Keratinocyte (primary cell): ENCODE results near the gene LMBR1. TPM values are rescaled to one million over a fixed set of nuclear protein-coding genes. Genes with fewer than 3 reads are reported as not detected.
"Not testable (repeated sequence)": the region's sequence is repeated elsewhere in the genome, so short reads cannot be mapped to it uniquely, and the experiment has no call there.

ENCODE experiments used
- DNase-seq: peaks from one replicate; pipeline ENCODE4 v3.0.0-alpha.2; 2011; ENCODE audit warnings: low read depth, missing footprints, low spot score
- FAIRE-seq: peaks from 2 replicates; lab custom pipeline; 2011; peaks lifted over from hg19 to GRCh38; lab: Jason Lieb, UNC
- H2AFZ ChIP-seq: 2 replicates; pipeline ENCODE4 v1.6.0; 2012; ENCODE audit warnings: low read length, control low read depth, inconsistent platforms; ENCODE audit not compliant: control insufficient read depth
- H3K27ac ChIP-seq: 2 replicates; pipeline ENCODE4 v1.5.1; 2011; ENCODE audit warnings: low read length; ENCODE audit not compliant: control insufficient read depth, insufficient read depth
- H3K27me3 ChIP-seq: 3 replicates; pipeline ENCODE4 v1.6.0; 2011; ENCODE audit warnings: low read length; ENCODE audit not compliant: control insufficient read depth, insufficient read depth; ENCODE audit errors: extremely low read depth
- H3K36me3 ChIP-seq, 2 experiments: 2 replicates in 1 of 2; 3 replicates in 1 of 2; pipeline ENCODE4 v1.5.1; 2011; ENCODE audit warnings: low read length in 2 of 2, mild to moderate bottlenecking in 1 of 2; ENCODE audit not compliant: control insufficient read depth in 2 of 2, insufficient read depth in 2 of 2; ENCODE audit errors: extremely low read depth in 1 of 2
- H3K4me1 ChIP-seq: 3 replicates; pipeline ENCODE4 v1.5.1; 2011; ENCODE audit warnings: low read length; ENCODE audit not compliant: control insufficient read depth, insufficient read depth; ENCODE audit errors: extremely low read depth
- H3K4me2 ChIP-seq: 3 replicates; pipeline ENCODE4 v1.6.0; 2011; ENCODE audit warnings: low read depth, low read length; ENCODE audit not compliant: control insufficient read depth, insufficient read depth; ENCODE audit errors: extremely low read depth
- H3K4me3 ChIP-seq, 3 experiments: fragments of 200-600 bp in 1 of 3; sonication (generic) in 1 of 3; 2 replicates in 2 of 3; 3 replicates in 1 of 3; pipeline ENCODE4 v1.5.1; 2011 to 2016; ENCODE audit warnings: low read length in 3 of 3, mild to moderate bottlenecking in 3 of 3, control low read depth in 2 of 3, inconsistent platforms in 1 of 3, low read depth in 1 of 3, mixed read lengths in 1 of 3, mixed run types in 1 of 3, moderate library complexity in 1 of 3; ENCODE audit not compliant: control insufficient read depth in 2 of 3, insufficient read depth in 2 of 3; ENCODE audit errors: extremely low read depth in 1 of 3
- H3K79me2 ChIP-seq: 2 replicates; pipeline ENCODE4 v1.6.0; 2012; ENCODE audit warnings: low read length; ENCODE audit not compliant: control insufficient read depth, insufficient read depth
- H3K9ac ChIP-seq: 3 replicates; pipeline ENCODE4 v1.6.0; 2011; ENCODE audit warnings: low read length; ENCODE audit not compliant: control insufficient read depth, insufficient read depth; ENCODE audit errors: extremely low read depth
- H3K9me1 ChIP-seq: 3 replicates; pipeline ENCODE4 v1.6.0; 2011; ENCODE audit warnings: low read length; ENCODE audit not compliant: control insufficient read depth, insufficient read depth; ENCODE audit errors: extremely low read depth
- H3K9me3 ChIP-seq: 2 replicates; pipeline ENCODE4 v1.5.1; 2012; ENCODE audit warnings: low read depth, low read length; ENCODE audit not compliant: control insufficient read depth
- H4K20me1 ChIP-seq: 3 replicates; pipeline ENCODE4 v1.6.0; 2011; ENCODE audit warnings: low read length; ENCODE audit not compliant: control insufficient read depth, insufficient read depth; ENCODE audit errors: extremely low read depth
- CTCF ChIP-seq, 3 experiments: IDR thresholded peaks in 1 of 3; conservative IDR thresholded peaks in 1 of 3; optimal IDR thresholded peaks in 1 of 3; 2 replicates in 2 of 3; 3 replicates in 1 of 3; pipeline versions ENCODE3 to v1.5.1; 2011; ENCODE audit warnings: low read length in 3 of 3, mild to moderate bottlenecking in 3 of 3, moderate library complexity in 2 of 3, control low read depth in 1 of 3, inconsistent platforms in 1 of 3; ENCODE audit not compliant: insufficient read depth in 2 of 3; ENCODE audit errors: extremely low read depth in 1 of 3
- EZH2 ChIP-seq: IDR thresholded peaks from one replicate; pipeline ENCODE4 v1.6.1; 2012; ENCODE audit warnings: inconsistent platforms, mild to moderate bottlenecking, low read length, moderate library complexity
- dilution Hi-C: fragments of 300-500 bp; cut with MboI; formaldehyde crosslinking; loops from one replicate; pipeline ENCODE4 v1.7.0; 2020; ENCODE audit warnings: low sequenced_read_pairs; ENCODE audit not compliant: extremely low pct_ligation_motif_present
- polyA plus RNA-seq, 5 experiments: library from polyadenylated mRNA; depleted of rRNA in 3 of 5; stranded (reverse) in 3 of 5; stranded (forward) in 1 of 5; unstranded in 1 of 5; fragments of >200 nt; gene quantifications; 1 replicate in 1 of 5; 2 replicates in 3 of 5; 3 replicates in 1 of 5; pipeline versions ENCODE4 v1.2.1 to v1.2.3, GENCODE V29; 2011 to 2012; ENCODE audit warnings: missing spikeins in 2 of 5, low read depth in 1 of 5, low replicate concordance in 1 of 5

The LMBR1 gene
- polyA plus RNA-seq, 1 donor (not counting 4 experiments of a cell fraction or from before 2014, with no cell fraction given), result 30.2 TPM

- Histone ChIP-seq H3K27me3 (no peaks in the 10 kb centered on the region), H3K36me3 (no peaks in the 10 kb centered on the region), H3K4me1 (no peaks in the 10 kb centered on the region), H2AFZ (no peak overlapping the region), H3K79me2 (peaks cover 42% of the 10 kb centered on the region), H3K4me3 (no peak overlapping the region), H3K9me3 (no peaks in the 10 kb centered on the region), H3K9me1 (no peaks in the 10 kb centered on the region), H3K27ac (no peak overlapping the region), H4K20me1 (no peaks in the 10 kb centered on the region), H3K9ac (no peak overlapping the region), H3K4me2 (no peak overlapping the region)
- dilution Hi-C loops, result no loop called here
- DNase-seq (no peak), FAIRE-seq (no peak)
- no peak for TF ChIP-seq CTCF (optimal IDR thresholded peaks at IDR 0.05 in 1 of 3, IDR thresholded peaks at IDR 0.05 in 1 of 3, conservative IDR thresholded peaks at IDR 0.05 in 1 of 3; ENCODE audit: extremely low read depth in 1 of 3, insufficient read depth in 2 of 3, low read length in 3 of 3)
- TF ChIP-seq EZH2, result no peak
Observed at GRCh38 chr7:156865493-156865892, 27.5 kb downstream of the LMBR1 start.

- H3K27ac ChIP-seq, H3K27me3 ChIP-seq, H3K9me1 ChIP-seq, H3K36me3 ChIP-seq, H3K4me2 ChIP-seq, dilution Hi-C loops, H3K9me3 ChIP-seq, H3K9ac ChIP-seq, H3K4me3 ChIP-seq, H2AFZ ChIP-seq, H4K20me1 ChIP-seq, FAIRE-seq, DNase-seq, H3K4me1 ChIP-seq: not testable (repeated sequence)
- peaks cover 38% of the 10 kb centered on the region for H3K79me2 ChIP-seq
Observed at GRCh38 chr7:156862022-156862421, 31.0 kb downstream of the LMBR1 start.

- no peaks in the 10 kb centered on the region for H3K9me3 ChIP-seq
- no peaks in the 10 kb centered on the region for H3K36me3 ChIP-seq
- H3K9ac ChIP-seq, result no peak overlapping the region
- no peak overlapping the region for H3K27ac ChIP-seq
- no peak for DNase-seq
- no peak overlapping the region for H2AFZ ChIP-seq
- peaks cover 41% of the 10 kb centered on the region for H3K79me2 ChIP-seq
- no peaks in the 10 kb centered on the region for H3K9me1 ChIP-seq
- no peak for TF ChIP-seq EZH2
- no peak for TF ChIP-seq CTCF (optimal IDR thresholded peaks at IDR 0.05 in 1 of 3, IDR thresholded peaks at IDR 0.05 in 1 of 3, conservative IDR thresholded peaks at IDR 0.05 in 1 of 3; ENCODE audit: extremely low read depth in 1 of 3, insufficient read depth in 2 of 3, low read length in 3 of 3)
- no peak overlapping the region for H3K4me2 ChIP-seq
- dilution Hi-C loops, result no loop called here
- H4K20me1 ChIP-seq, result no peaks in the 10 kb centered on the region
- H3K27me3 ChIP-seq, result no peaks in the 10 kb centered on the region
- no peak overlapping the region for H3K4me3 ChIP-seq
- H3K4me1 ChIP-seq, result no peaks in the 10 kb centered on the region
- FAIRE-seq, result no peak
Observed at GRCh38 chr7:156861212-156861611, 31.8 kb downstream of the LMBR1 start.

GRCh38 chr7:156860099-156860498 is 32.9 kb downstream of the LMBR1 start:
- FAIRE-seq, H3K27ac ChIP-seq, H3K27me3 ChIP-seq, H2AFZ ChIP-seq, DNase-seq, H3K9ac ChIP-seq, H3K36me3 ChIP-seq, H4K20me1 ChIP-seq, H3K9me1 ChIP-seq, H3K4me3 ChIP-seq, dilution Hi-C loops, H3K4me1 ChIP-seq, H3K4me2 ChIP-seq, H3K9me3 ChIP-seq: not testable (repeated sequence)
- H3K79me2 ChIP-seq, result peaks cover 39% of the 10 kb centered on the region
